A549 (cell line): Measurements from ENCODE around the gene CHCHD2. TPM values are rescaled to one million over a fixed set of nuclear protein-coding genes. Genes with fewer than 3 reads are reported as not detected.
"Not testable (repeated sequence)": the region's sequence is repeated elsewhere in the genome, so short reads cannot be mapped to it uniquely, and the experiment has no call there.

Source experiments
- ATAC-seq, 2 experiments: fragments of 200-7000 bp in 1 of 2; fragments of >200 bp in 1 of 2; cut with Nextera tagmentation in 1 of 2; cut with Tn5 transposase in 1 of 2; 3 replicates each; pipeline versions ENCODE4 v1.8.0 to v1.9.1; 2018 to 2020; ENCODE audit warnings: mild to moderate bottlenecking in 1 of 2, moderate library complexity in 1 of 2
- CTCF ChIA-PET: fragments of 300-600 bp; sonication (Branson Sonifier 250); formaldehyde crosslinking; extraction: SDS; loops from one replicate; lab custom pipeline; 2021; ENCODE audit warnings: antibody characterized with exemption, inconsistent platforms; lab: Yijun Ruan, JAX
- POLR2A ChIA-PET: fragments of 350-600 bp; formaldehyde crosslinking; extraction: SDS; loops from one replicate; lab custom pipeline; 2021; ENCODE audit warnings: antibody characterized with exemption, inconsistent platforms; lab: Yijun Ruan, JAX
- DNase-seq, 2 experiments: peaks; one replicate each; pipeline versions ENCODE4 v3.0.0 to v3.0.0-alpha.2; 2011 to 2016; ENCODE audit warnings: low read depth in 1 of 2, low spot score in 1 of 2
- FAIRE-seq: peaks from 2 replicates; lab custom pipeline; 2011; peaks lifted over from hg19 to GRCh38; lab: Jason Lieb, UNC
- H3K27ac ChIP-seq, 2 experiments: fragments of >200 bp; sonication (Bioruptor Twin); formaldehyde crosslinking; 3 replicates each; pipeline ENCODE4 v1.5.1; 2016 to 2017
- H3K4me1 ChIP-seq: fragments of >200 bp; sonication (Bioruptor Twin); formaldehyde crosslinking; 3 replicates; pipeline ENCODE4 v1.6.1; 2016
- H3K4me2 ChIP-seq: fragments of >200 bp; sonication (Bioruptor Twin); formaldehyde crosslinking; 3 replicates; pipeline ENCODE4 v1.6.1; 2016
- H3K4me3 ChIP-seq: fragments of >200 bp; sonication (Bioruptor Twin); formaldehyde crosslinking; 3 replicates; pipeline ENCODE4 v1.5.1; 2016
- H3K9me3 ChIP-seq: fragments of >200 bp; sonication (Bioruptor Twin); formaldehyde crosslinking; 3 replicates; pipeline ENCODE4 v1.6.1; 2016
- BHLHE40 ChIP-seq: IDR thresholded peaks from 2 replicates; pipeline ENCODE4 v1.6.1; 2012; ENCODE audit warnings: low read depth, low read length, inconsistent platforms
- CBX8 ChIP-seq: fragments of 200-600 bp; sonication (generic); IDR thresholded peaks from 2 replicates; pipeline ENCODE4 v1.6.1; 2016
- CEBPB ChIP-seq, 2 experiments: fragments of >200 bp in 1 of 2; sonication (Bioruptor Twin) in 1 of 2; formaldehyde crosslinking in 1 of 2; IDR thresholded peaks; 2 replicates each; pipeline ENCODE4 v1.6.1; 2012 to 2016
- CHD4 ChIP-seq: fragments of 200-600 bp; sonication (generic); IDR thresholded peaks from 2 replicates; pipeline ENCODE4 v1.6.1; 2016; ENCODE audit warnings: antibody characterized with exemption, mild to moderate bottlenecking, borderline replicate concordance
- CTCF ChIP-seq: fragments of >200 bp; sonication (Bioruptor Twin); formaldehyde crosslinking; IDR thresholded peaks from 3 replicates; pipeline ENCODE4 v1.5.1; 2016
- EHF ChIP-seq: fragments of 250-450 bp; sonication (Bioruptor Pico); IDR thresholded peaks from 2 replicates; pipeline ENCODE4 v1.5.0; 2020; ENCODE audit warnings: mild to moderate bottlenecking
- EHMT2 ChIP-seq: fragments of 200-600 bp; sonication (generic); IDR thresholded peaks from 2 replicates; pipeline ENCODE4 v1.6.1; 2016; ENCODE audit warnings: antibody characterized with exemption, low read depth, mild to moderate bottlenecking, moderate library complexity
- EP300 ChIP-seq, 2 experiments: fragments of >200 bp; sonication (Bioruptor Twin); formaldehyde crosslinking; IDR thresholded peaks; 2 replicates in 1 of 2; 3 replicates in 1 of 2; pipeline ENCODE4 v1.6.1; 2016 to 2017
- FOSL2 ChIP-seq, 2 experiments: fragments of 450-650 bp in 1 of 2; fragments of >200 bp in 1 of 2; sonication (Bioruptor Twin) in 1 of 2; formaldehyde crosslinking; IDR thresholded peaks; 2 replicates each; pipeline versions ENCODE4 v1.5.0 to v1.6.1; 2016 to 2020; ENCODE audit warnings: mild to moderate bottlenecking in 1 of 2, moderate library complexity in 1 of 2
- FOXS1 ChIP-seq: fragments of 250-450 bp; sonication (Bioruptor Pico); IDR thresholded peaks from 2 replicates; pipeline ENCODE4 v1.5.0; 2020; ENCODE audit warnings: mild to moderate bottlenecking, moderate library complexity
- GATA3 ChIP-seq: IDR thresholded peaks from 2 replicates; pipeline ENCODE4 v1.6.1; 2012; ENCODE audit warnings: borderline replicate concordance
- HEYL ChIP-seq: fragments of 250-450 bp; sonication (Bioruptor Pico); IDR thresholded peaks from 2 replicates; pipeline ENCODE4 v1.8.0; 2021; ENCODE audit warnings: mild to moderate bottlenecking, moderate library complexity
- HOXA7 ChIP-seq: fragments of 250-450 bp; sonication (Bioruptor Pico); IDR thresholded peaks from 2 replicates; pipeline ENCODE4 v1.5.0; 2020; ENCODE audit warnings: mild to moderate bottlenecking, moderate library complexity
- HOXB13 ChIP-seq: fragments of 250-450 bp; sonication (Bioruptor Pico); IDR thresholded peaks from 2 replicates; pipeline ENCODE4 v1.5.0; 2020; ENCODE audit warnings: low read depth, mild to moderate bottlenecking, moderate library complexity
- HOXB5 ChIP-seq: fragments of 250-450 bp; sonication (Bioruptor Pico); IDR thresholded peaks from 2 replicates; pipeline ENCODE4 v1.5.0; 2020; ENCODE audit warnings: mild to moderate bottlenecking, moderate library complexity
- KDM1A ChIP-seq: fragments of 200-600 bp; sonication (generic); IDR thresholded peaks from 2 replicates; pipeline ENCODE4 v1.6.1; 2016; ENCODE audit warnings: low read depth, mild to moderate bottlenecking
- MAFK ChIP-seq: fragments of 450-650 bp; IDR thresholded peaks from 2 replicates; pipeline ENCODE4 v1.6.1; 2014; ENCODE audit not compliant: partially characterized antibody
- MAZ ChIP-seq: fragments of 150-350 bp; IDR thresholded peaks from 2 replicates; pipeline ENCODE4 v1.6.1; 2014; ENCODE audit warnings: antibody characterized with exemption, low read depth, low read length, borderline replicate concordance
- NR3C1 ChIP-seq: fragments of >200 bp; sonication (Bioruptor Twin); formaldehyde crosslinking; IDR thresholded peaks from 3 replicates; pipeline ENCODE4 v1.6.1; 2017
- RAD21 ChIP-seq, 2 experiments: fragments of >200 bp in 1 of 2; sonication (Bioruptor Twin) in 1 of 2; formaldehyde crosslinking in 1 of 2; IDR thresholded peaks in 1 of 2; conservative IDR thresholded peaks in 1 of 2; 2 replicates in 1 of 2; 3 replicates in 1 of 2; pipeline ENCODE4 v1.6.1; 2012 to 2018; ENCODE audit warnings: inconsistent platforms in 1 of 2
- RARB ChIP-seq: fragments of 250-450 bp; sonication (Bioruptor Pico); IDR thresholded peaks from 2 replicates; pipeline ENCODE4 v1.8.0; 2021; ENCODE audit warnings: mild to moderate bottlenecking, moderate library complexity
- RFX5 ChIP-seq: fragments of 450-650 bp; IDR thresholded peaks from 2 replicates; pipeline ENCODE4 v1.7.1; 2014; ENCODE audit warnings: antibody characterized with exemption, mild to moderate bottlenecking, moderate library complexity
- WGBS: methylation state at CpG from one replicate; pipeline ENCODE4 v1.1.6; 2017; ENCODE audit errors: missing lambda C conversion rate; 5-methylcytosine and 5-hydroxymethylcytosine counted together
- polyA plus RNA-seq, 4 experiments: library from polyadenylated mRNA; depleted of rRNA in 3 of 4; stranded (reverse); fragments of >200 nt; fragmentation: RNase III in 1 of 4; extraction: RNeasy Plus Mini Kit Qiagen cat#74134 plus additional on column Dnase treatment in 1 of 4; gene quantifications; 2 replicates in 3 of 4; 3 replicates in 1 of 4; pipeline ENCODE4 v1.2.3, GENCODE V29; 2011 to 2017
- TF ChIP-seq, protein P1 (sequence below): IDR thresholded peaks from 2 replicates; pipeline ENCODE4 v1.6.1; 2012; ENCODE audit warnings: low read depth, borderline replicate concordance

Gene CHCHD2
- polyA plus RNA-seq, 2 of the 4 experiments (the other 2 are of a cell fraction), result 495 to 615 TPM

DNA sequence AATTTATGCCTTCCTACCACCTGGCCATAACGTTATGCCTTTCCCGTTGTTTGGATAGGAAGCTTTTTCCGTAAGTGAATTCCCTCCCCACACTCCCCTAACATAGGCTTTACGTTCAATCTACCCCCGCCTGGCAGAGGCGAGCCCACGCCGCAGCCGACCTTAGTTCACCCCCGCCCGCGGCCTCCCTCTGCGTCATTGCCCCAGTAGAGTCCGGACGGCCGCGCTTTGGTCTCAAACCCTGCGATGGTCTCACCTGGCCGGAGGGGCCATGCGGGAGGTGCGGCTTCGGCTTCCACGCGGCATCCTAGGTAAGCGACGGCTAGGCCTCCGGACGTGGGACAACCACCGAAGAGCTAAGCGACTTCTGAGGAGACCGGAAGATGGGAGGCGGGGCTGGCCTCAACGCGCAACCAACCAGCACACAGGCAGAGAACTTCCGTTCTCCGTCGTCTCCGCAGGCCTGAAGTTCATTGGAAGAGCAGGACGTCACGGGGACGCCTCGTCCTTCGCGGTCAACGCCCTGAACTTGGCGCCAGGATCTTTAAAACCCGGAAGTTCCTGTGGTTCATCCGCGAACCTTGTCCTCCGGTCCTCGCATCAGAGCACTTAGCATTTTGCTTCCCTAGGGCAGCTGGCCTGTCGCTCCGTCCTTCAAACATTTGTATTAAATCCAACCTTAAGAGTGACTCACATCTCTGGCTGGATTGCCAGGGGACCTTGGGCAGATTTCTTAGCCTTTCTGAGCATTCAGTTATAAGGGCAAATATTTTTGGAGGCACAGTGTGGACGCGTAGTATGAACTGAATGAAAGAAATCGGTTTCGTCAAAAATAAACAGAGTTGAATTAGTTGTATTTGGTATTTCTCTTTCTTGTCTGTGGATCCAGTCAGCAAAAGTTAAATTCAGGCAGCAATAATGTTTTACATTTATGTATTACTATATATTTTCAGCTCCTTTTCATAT is at the start of gene CHCHD2 (continued):
- TF ChIP-seq KDM1A, result no peak
- TF ChIP-seq MAFK, result no peak
- TF ChIP-seq FOSL2 (IDR thresholded peaks at IDR 0.05), result no peak
- no peak for TF ChIP-seq FOSL2 (CRISPR knock-in tag; IDR thresholded peaks at IDR 0.05)
- TF ChIP-seq RFX5, result peak; percentile 25; the same call in 1 of the 2 replicates
- TF ChIP-seq BHLHE40, result no peak
- no peak for TF ChIP-seq NR3C1
- TF ChIP-seq HOXB5 (CRISPR knock-in tag), result no peak
- TF ChIP-seq CBX8, result no peak
- no peak for TF ChIP-seq CHD4
- no peak for TF ChIP-seq MAZ
- TF ChIP-seq HOXB13 (CRISPR knock-in tag), result no peak
- TF ChIP-seq FOXS1, result no peak
- TF ChIP-seq, protein P1, sequence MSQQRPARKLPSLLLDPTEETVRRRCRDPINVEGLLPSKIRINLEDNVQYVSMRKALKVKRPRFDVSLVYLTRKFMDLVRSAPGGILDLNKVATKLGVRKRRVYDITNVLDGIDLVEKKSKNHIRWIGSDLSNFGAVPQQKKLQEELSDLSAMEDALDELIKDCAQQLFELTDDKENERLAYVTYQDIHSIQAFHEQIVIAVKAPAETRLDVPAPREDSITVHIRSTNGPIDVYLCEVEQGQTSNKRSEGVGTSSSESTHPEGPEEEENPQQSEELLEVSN, result peak; percentile 52
- TF ChIP-seq EHF (CRISPR knock-in tag), result no peak
- TF ChIP-seq RAD21 (conservative IDR thresholded peaks at IDR 0.05 in 1 of 2, IDR thresholded peaks at IDR 0.05 in 1 of 2), result no peak
- TF ChIP-seq GATA3, result no peak
- no peak for TF ChIP-seq RARB (CRISPR knock-in tag)
- TF ChIP-seq HEYL (CRISPR knock-in tag), result no peak
- no peak for TF ChIP-seq CTCF
- TF ChIP-seq HOXA7 (CRISPR knock-in tag), result no peak

DNA sequence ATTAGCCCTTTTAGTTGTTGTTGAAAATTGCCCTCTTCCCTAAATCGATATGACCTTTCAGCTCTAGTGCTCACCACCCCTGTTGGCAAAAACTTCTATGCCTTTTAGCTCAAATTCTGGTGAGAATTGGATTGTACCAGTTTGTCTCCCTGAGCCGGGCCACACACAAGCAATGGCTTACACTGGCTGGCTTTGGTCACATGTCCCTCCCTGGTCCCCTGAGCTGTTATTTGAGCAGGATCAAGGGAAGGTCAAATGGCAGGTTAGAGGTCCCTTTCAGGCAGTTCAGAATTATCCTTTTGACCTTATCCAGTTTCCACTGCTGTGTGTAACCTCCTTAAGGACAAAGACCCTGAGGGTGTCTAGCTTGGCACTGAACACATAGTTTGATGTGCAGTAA is 24.8 kb upstream of the CHCHD2 start:
- WGBS, result 7% methylated on average over 2 of the region's 2 CpGs
- H3K4me3 ChIP-seq, H3K4me2 ChIP-seq, H3K9me3 ChIP-seq, ATAC-seq, H3K4me1 ChIP-seq, POLR2A ChIA-PET, CTCF ChIA-PET, H3K27ac ChIP-seq, DNase-seq, FAIRE-seq: not testable (repeated sequence)

GRCh38 chr7:56127241-56127975 is 21.1 kb upstream of the CHCHD2 start:
- FAIRE-seq, result no peak
- no peak for ATAC-seq
- no peak overlapping the region for H3K4me3 ChIP-seq
- no peaks in the 10 kb centered on the region for H3K9me3 ChIP-seq
- H3K4me2 ChIP-seq, result no peak overlapping the region
- 29% methylated on average over 7 of the region's 7 CpGs for WGBS
- TF ChIP-seq EHMT2 (no peak), CHD4 (no peak), CEBPB (IDR thresholded peaks at IDR 0.05) (no peak), GATA3 (no peak), KDM1A (no peak), BHLHE40 (no peak), EP300 (IDR thresholded peaks at IDR 0.05) (no peak)
- no peaks in the 10 kb centered on the region for H3K4me1 ChIP-seq
- no peak overlapping the region for H3K27ac ChIP-seq
- CTCF ChIA-PET, result no interaction called here
- DNase-seq, result no peak
- POLR2A ChIA-PET, result no interaction called here
